ENCODE measurements around the gene H3-3A. TPM values are rescaled to one million over a fixed set of nuclear protein-coding genes. Genes with fewer than 3 reads are reported as not detected.
A peak's percentile ranks its signal among the peaks of the same experiment; 100 is the strongest.

Gene H3-3A
- total RNA-seq, 1 experiment from 2014 or later: 894 TPM

- TF ChIP-seq ETV6 (CRISPR knock-in tag; IDR thresholded peaks at IDR 0.05) (peak; percentile 15; the same call in 1 of the 2 replicates), CREB1 (CRISPR knock-in tag; IDR thresholded peaks at IDR 0.05) (peak; percentile 51; the same call in 1 of the 2 replicates), CBFB (CRISPR knock-in tag; IDR thresholded peaks at IDR 0.05; ENCODE audit: low read depth) (0 out of 2 replicates have a peak, but pooled peaks have one; percentile 53), SMAD4 (CRISPR knock-in tag; IDR thresholded peaks at IDR 0.05) (no peak), NFE2L1 (CRISPR knock-in tag; IDR thresholded peaks at IDR 0.05) (no peak), JAZF1 (CRISPR knock-in tag; IDR thresholded peaks at IDR 0.05) (no peak), SP1 (CRISPR knock-in tag; conservative IDR thresholded peaks at IDR 0.05) (peak; percentile 51; the same call in 1 of the 2 replicates), USF1 (CRISPR knock-in tag; IDR thresholded peaks at IDR 0.05) (peak; percentile 23; the same call in 1 of the 2 replicates), ATF1 (CRISPR knock-in tag; IDR thresholded peaks at IDR 0.05) (no peak), TCF7 (CRISPR knock-in tag; IDR thresholded peaks at IDR 0.05; ENCODE audit: low read depth) (no peak), ZNF416 (CRISPR knock-in tag; IDR thresholded peaks at IDR 0.05) (no peak), ATF3 (CRISPR knock-in tag; conservative IDR thresholded peaks at IDR 0.05) (no peak), ZNF317 (CRISPR knock-in tag; IDR thresholded peaks at IDR 0.05; ENCODE audit: borderline replicate concordance, low read depth) (0 out of 2 replicates have a peak, but pooled peaks have one; percentile 9), NR2C2 (CRISPR knock-in tag; IDR thresholded peaks at IDR 0.05) (no peak), IRF2 (CRISPR knock-in tag; IDR thresholded peaks at IDR 0.05; ENCODE audit: borderline replicate concordance, low read depth) (no peak), EMX1 (CRISPR knock-in tag; IDR thresholded peaks at IDR 0.05) (no peak), STAT6 (CRISPR knock-in tag; conservative IDR thresholded peaks at IDR 0.05; ENCODE audit: low read depth) (no peak), ZNF396 (CRISPR knock-in tag; IDR thresholded peaks at IDR 0.05; ENCODE audit: borderline replicate concordance) (no peak), ELF4 (CRISPR knock-in tag; IDR thresholded peaks at IDR 0.05; ENCODE audit: low read depth) (no peak), MYBL2 (CRISPR knock-in tag; IDR thresholded peaks at IDR 0.05) (peak; percentile 43; the same call in 1 of the 2 replicates), FOXK1 (CRISPR knock-in tag; IDR thresholded peaks at IDR 0.05) (peak; percentile 43), KAT7 (CRISPR knock-in tag; IDR thresholded peaks at IDR 0.05; ENCODE audit: borderline replicate concordance) (no peak), TEAD4 (CRISPR knock-in tag; IDR thresholded peaks at IDR 0.05) (0 out of 2 replicates have a peak, but pooled peaks have one; percentile 1), MXD4 (CRISPR knock-in tag; IDR thresholded peaks at IDR 0.05; ENCODE audit: borderline replicate concordance) (no peak), TP53 (CRISPR knock-in tag; IDR thresholded peaks at IDR 0.05) (peak; percentile 15; the same call in 1 of the 2 replicates), ZNF263 (CRISPR knock-in tag; IDR thresholded peaks at IDR 0.05; ENCODE audit: low read depth) (no peak; the same call in 1 of the 2 replicates), ZNF121 (CRISPR knock-in tag; IDR thresholded peaks at IDR 0.05) (no peak)
- TF ChIP-seq, protein P1, sequence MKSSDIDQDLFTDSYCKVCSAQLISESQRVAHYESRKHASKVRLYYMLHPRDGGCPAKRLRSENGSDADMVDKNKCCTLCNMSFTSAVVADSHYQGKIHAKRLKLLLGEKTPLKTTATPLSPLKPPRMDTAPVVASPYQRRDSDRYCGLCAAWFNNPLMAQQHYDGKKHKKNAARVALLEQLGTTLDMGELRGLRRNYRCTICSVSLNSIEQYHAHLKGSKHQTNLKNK (CRISPR knock-in tag; IDR thresholded peaks at IDR 0.05): no peak
- TF ChIP-seq, protein P2, sequence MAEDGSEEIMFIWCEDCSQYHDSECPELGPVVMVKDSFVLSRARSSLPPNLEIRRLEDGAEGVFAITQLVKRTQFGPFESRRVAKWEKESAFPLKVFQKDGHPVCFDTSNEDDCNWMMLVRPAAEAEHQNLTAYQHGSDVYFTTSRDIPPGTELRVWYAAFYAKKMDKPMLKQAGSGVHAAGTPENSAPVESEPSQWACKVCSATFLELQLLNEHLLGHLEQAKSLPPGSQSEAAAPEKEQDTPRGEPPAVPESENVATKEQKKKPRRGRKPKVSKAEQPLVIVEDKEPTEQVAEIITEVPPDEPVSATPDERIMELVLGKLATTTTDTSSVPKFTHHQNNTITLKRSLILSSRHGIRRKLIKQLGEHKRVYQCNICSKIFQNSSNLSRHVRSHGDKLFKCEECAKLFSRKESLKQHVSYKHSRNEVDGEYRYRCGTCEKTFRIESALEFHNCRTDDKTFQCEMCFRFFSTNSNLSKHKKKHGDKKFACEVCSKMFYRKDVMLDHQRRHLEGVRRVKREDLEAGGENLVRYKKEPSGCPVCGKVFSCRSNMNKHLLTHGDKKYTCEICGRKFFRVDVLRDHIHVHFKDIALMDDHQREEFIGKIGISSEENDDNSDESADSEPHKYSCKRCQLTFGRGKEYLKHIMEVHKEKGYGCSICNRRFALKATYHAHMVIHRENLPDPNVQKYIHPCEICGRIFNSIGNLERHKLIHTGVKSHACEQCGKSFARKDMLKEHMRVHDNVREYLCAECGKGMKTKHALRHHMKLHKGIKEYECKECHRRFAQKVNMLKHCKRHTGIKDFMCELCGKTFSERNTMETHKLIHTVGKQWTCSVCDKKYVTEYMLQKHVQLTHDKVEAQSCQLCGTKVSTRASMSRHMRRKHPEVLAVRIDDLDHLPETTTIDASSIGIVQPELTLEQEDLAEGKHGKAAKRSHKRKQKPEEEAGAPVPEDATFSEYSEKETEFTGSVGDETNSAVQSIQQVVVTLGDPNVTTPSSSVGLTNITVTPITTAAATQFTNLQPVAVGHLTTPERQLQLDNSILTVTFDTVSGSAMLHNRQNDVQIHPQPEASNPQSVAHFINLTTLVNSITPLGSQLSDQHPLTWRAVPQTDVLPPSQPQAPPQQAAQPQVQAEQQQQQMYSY (CRISPR knock-in tag; IDR thresholded peaks at IDR 0.05): no peak
Measured at GRCh38 chr1:226061841-226062557, 517 bp upstream of the H3-3A start (continued).

Measured in WTC11 (cell line).